NCI-H1105 (cell line): ENCODE data around the gene PPP1R26.
"Not testable (repeated sequence)": the region's sequence is repeated elsewhere in the genome, so short reads cannot be mapped to it uniquely, and the experiment has no call there.

Experiments used
- DNase-seq: peaks from one replicate; lab custom pipeline; 2025; lab: John Stamatoyannopoulos, UW

Gene PPP1R26

DNA sequence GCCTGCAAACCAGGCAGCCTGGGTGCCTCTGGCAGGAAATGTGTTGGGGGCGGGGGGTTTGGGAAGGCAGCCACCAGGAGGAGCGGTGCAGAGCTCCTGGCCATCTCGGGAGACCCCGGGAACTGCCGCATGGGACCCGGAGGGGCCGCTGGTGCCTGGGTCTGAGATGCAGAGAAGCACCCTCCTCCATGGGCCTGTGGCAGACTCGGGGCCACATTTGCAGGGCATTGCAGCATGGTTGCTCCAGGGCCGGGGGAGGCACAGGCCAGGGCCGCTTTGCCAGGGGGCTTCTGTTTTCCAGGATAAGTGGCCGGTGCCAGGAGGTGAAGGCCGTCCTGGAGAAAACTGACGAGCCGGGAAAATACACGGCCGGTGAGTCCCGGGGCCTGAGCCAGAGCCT, 43.3 kb downstream of the PPP1R26 start:
- no peak for DNase-seq

DNA sequence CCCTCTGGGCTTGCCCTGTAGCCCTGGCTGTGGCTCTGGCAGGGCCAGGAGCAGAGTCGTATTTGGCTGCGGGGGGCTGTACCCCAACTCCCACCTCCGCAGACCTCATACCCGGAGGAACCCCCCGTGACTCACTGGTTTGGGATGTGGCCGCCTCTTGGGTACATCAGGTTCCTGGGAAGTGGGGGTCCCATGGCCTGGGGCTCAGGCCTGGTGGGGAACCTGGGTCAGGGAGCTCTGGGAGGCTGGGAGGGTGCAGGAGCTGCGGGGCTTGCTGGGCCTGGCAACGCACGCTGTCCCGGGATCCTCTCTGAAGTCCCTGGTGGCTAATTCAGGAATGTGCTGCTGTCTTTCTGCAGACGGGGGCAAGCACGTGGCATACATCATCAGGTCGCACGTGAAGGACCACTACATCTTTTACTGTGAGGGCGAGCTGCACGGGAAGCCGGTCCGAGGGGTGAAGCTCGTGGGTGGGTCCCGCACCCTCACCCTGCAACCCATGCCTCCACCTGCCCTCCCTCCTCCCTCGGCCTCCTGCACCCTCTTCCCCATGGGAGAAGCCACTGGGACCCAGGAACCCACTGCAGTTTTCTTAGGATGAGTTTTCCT, 44.0 kb downstream of the PPP1R26 start:
- no peak for DNase-seq

DNA sequence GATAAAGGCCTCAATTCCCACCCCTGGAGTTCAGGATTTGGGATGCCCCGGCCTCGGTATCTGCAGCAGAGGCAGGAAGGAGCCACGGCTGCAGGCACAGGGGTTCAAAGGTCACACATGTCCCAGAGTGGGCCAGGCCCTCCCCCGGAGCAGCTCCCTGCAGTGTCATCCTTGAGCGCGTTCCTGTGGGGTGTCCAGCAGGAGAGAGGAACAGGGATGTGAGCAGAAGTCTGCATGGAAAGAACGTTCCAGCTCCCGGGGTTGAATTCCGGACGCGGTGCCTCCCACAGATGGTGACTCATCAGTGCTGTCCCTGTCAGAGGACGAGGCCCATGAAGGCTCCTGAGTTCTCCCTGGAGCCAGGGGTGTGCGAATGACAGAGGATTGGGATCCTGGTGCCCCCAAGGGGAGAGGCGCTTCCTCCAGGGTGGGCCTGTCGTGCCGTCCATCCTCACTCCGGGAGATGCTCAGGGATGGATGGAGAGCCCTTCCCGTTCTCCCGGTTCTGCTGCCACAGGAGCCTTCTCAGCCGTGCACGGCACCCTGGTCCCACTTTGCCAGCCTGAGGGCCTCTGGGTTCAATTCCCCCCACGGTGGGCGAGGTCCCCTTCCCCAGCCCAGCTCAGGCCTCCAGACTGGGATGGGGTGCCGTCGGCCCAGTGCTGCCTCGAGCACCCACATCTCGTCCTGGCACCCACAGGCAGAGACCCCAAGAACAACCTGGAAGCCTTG, 44.7 kb downstream of the PPP1R26 start:
- DNase-seq: no peak

DNA sequence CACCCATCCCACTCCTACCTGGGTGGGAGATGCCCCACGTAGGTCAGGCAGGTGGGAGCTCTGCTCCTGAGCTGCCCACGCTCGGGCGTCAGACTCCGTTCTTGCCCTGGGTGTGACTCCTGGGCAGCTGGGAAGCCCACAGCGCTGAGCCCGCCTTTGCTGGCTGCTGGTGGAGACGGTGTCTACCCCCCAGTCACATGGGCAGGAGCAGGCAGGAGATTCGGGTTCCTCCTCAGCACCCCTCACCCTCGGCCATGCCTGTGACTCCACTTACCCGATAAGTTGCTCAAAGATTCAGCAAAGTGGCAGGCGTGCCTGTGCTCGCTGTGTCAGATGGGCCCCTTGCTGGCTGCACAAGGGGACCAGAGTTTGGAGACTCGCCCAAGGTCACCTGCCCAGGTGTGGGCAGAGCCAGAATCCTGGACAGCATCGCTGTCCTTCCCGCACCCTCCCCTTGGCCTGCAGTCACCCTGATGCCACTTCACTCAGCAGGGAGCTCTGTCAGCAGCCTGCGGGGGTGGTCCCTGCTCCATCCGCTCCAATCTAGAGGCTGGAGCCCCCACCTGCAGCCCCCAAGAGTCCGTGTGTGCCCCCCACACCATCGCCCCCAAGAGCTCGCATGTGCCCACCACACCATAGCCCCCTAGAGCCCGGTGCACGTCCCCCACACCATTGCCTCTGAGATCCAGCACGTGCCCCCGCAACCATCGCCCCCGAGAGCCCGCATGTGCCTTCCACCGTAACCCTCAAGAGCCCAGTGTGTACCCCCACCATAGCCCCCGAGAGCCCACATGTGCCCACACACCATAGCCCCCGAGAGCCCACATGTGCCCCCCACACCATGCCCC, 45.9 kb downstream of the PPP1R26 start:
- no peak for DNase-seq

DNA sequence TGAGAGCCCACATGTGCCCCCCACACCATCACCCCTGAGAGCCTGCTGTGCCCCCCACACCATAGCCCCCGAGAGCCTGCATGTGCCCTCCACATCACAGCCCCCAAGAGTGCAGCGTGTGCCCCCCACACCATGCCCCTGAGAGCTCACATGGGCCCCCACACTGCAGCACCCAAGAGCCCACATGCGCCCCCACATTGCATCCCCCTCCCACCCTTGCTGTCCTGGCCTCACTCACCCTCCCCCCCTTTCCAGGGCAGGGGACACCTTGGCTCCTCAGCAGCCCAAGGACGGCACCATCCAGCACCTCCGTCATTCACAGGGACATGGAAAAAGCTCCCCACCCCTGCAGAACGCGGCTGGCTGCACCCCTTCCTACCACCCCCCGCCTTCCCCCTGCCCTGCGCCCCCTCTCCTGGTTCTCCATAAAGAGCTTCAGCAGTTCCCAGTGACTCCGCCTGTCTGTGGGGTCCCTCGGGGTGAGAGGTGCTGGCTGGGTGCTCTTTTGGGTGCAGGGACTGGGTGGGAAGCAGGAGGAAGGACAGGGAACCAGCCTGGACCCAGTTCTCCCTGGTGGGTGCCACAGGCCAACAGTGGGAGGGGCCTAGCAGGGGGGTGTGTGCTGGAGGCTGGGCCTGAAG, 46.6 kb downstream of the PPP1R26 start:
- DNase-seq: no peak

DNA sequence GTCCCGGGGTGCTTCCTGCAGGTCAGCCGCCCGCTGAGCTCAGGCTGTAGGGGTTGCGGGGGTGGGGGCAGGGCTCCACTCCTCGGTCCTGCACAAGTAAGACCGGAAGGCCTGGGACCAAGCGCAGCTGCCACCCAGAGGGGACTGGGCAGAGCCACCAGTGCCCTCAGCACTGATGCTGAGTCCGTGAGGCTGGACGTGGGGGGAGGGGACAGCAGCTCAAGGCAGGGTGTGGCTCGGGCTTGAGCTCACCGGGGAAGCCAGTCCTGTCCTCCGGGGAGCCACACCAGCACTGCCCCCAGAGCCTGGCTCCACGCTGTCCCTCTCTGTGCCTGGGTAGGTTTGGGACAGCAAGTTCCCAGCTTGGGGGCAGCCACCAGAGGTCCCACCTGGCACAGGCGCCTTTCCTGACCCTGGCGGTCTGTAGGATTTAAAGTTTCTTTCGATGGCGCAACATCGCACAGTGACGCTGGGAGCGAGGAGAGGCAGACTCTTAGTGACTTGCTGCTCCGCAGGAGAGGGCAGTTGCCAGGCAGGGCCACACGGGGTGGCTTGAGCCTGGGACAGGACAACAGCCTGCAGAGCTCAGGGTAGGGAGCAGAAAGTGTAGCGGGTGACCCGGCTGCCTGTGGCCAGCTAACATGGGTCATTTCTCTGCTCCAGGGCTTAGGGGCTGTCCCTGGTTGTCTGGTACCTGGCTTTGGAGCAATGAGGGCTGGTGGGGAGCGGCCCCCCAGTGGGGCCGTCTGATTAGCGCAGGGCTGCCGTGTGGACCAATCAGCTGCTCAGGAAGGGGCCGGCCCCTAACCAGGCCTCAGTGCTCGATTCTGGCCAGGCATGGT, 47.4 kb downstream of the PPP1R26 start:
- DNase-seq: no peak

DNA sequence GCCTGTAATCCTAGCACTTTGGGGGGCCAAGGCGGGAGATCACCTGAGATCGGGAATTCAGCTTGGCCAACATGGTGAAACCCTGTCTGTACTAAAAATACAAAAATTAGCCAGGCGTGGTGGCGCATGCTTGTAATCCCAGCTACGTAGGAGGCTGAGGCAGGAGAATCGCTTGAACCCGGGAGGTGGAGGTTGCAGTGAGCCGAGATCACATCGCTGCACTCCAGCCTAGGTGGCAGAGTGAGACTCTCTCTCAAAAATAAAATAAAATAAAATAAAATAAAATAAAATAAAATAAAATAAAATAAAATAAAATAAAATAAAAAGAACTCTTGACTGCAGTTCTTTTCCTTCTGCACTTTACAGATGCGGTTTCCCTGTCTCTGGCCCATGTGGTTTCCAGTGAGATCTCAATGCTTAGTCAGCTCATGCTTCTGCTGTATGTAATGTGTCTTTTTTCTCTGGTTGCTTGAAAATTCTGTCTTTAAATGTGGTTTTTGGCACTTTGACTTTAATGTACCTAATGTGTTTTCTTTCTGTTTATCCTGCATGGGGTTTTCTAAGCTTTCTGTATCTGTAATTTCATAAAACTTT, 49.4 kb downstream of the PPP1R26 start:
- not testable (repeated sequence) for DNase-seq

DNA sequence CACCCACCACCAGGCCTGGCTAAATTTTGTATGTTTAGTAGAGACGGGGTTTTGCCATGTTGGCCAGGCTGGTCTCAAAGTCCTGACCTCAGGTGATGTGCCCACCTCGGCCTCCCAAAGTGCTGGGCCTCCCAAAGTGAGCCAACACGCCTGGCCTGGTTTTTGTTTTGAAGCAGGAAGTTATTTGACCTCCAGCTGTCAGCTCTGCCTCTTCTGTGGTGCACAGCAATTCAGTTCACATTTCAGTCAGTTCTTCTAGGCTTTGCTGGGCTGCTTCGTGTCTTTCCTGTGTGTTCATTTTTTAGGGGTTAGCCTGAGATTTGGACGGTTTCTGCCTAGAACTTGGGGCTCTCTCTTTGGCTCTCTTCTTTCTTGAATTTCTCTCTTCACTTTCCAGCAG, 50.6 kb downstream of the PPP1R26 start:
- no peak for DNase-seq

DNA sequence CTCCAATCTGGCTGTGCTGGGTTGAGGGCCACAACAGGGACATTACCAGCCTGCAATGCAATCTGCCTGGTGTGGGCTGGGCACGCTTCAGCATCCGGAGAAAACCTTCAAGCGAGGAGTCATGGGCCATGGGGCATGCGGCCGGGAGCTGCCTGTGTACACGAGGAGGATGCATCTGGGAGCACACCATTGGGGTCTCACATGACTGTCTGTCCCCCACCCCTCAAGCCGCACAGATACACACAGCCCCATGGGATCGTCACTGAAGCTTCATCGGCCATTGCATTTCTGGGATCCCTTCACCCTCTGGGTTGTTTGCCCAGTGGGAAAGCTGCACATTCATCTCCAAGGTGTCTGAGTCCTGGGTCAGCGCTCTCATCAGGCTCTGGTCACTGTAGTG, 51.5 kb downstream of the PPP1R26 start:
- DNase-seq: no peak

DNA sequence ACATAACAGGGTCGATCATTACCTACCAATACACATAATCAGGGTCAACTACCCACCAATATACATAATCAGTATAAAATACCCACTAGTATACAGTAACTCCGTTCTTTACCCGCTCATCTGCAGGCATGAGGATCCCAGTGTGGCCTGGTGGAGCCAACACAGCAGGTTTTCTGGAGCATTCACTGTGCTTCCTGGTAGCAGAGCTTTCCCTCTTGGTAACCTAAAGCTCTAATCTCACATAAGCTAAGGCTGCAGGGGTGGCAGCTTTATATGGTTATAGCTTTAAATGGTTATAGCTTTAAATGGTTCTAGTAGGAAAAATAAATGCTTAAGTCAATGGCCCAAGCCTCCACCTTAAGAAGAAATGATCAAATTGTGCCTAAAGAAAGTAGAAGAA, 53.5 kb downstream of the PPP1R26 start:
- no peak for DNase-seq

DNA sequence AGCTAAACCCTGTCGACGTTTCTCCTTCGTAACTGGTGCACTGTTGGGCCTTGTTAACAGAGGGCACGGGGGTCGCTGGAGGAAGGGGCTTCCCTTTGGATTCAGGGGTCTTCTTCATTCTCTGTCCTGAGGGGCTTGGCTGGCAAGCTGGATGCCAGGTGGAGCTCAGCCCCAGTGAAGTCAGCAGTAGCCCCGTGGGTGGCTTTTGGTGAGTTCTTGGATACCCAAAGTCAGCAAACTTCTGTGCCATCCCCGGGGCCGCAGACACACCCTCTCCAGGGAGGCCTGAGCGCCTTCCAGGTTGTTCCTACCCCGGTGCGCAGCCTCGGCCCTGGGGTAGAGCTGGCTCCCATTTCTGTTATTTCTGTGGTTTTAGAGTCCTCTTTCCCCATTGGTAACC, 54.1 kb downstream of the PPP1R26 start:
- DNase-seq: no peak

DNA sequence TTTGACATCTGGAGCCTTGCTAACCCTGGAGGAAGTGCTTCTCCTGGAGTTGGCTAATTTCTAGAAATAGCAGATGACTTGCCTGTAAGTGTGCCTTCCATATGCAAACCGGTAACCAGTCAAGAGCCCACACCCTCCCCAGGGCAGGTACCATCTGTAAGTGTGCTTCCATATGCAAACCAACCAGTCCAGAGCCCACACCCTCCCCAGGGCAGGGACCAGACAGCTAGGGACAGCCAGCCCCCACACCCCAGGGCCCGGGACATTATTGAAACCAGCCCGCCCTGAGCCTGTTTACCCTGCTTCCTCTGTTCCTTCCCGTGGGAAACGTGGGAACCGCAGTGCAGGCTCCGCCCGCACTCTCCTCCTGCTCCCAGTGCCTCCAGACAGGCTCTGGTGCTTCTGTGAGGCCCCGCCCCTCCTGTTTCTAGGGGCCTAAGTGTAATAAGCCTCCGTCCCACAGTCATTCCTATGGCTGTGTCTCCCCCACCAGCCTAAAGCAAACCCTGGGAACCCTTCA, 54.7 kb downstream of the PPP1R26 start:
- not testable (repeated sequence) for DNase-seq

DNA sequence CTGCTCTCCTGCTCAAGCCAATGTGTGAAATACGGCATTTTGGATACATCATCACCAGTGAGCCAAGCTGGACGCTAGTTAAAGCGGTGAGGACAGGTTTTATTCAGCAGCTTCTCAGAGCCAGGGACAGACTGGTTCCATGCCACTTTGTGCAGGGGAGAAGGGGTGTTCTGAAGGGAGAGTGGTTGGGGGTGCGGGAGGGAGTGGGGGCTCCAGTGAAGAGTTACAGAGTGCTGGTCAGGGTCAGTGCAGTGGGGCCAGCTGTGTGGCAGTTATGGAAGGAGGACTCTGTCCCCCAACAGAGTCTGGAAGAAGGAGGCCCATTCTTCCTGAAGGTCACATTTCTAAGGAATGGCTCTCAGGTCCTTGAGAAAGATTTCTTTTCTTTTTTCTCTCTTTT, 55.2 kb downstream of the PPP1R26 start:
- DNase-seq: not testable (repeated sequence)

DNA sequence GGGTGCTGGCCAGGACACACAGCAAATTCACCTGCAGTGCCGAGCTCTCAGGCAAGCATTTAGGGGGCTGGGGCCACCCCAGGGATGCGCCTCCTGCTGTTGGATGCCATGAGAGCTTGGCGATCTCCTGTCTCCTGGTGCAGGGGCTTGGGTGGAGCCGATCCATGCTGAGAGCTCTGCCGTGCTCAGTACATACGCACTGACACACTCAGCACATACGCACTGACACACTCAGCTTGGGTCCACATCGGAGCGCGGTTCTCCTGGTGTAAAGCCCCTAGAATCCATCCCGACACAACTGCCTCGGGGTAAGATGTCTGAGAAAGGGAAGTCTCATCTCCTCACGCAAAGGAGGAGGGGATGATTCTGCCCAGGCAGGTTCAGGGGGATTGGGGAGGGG, 56.0 kb downstream of the PPP1R26 start:
- DNase-seq: not testable (repeated sequence)

DNA sequence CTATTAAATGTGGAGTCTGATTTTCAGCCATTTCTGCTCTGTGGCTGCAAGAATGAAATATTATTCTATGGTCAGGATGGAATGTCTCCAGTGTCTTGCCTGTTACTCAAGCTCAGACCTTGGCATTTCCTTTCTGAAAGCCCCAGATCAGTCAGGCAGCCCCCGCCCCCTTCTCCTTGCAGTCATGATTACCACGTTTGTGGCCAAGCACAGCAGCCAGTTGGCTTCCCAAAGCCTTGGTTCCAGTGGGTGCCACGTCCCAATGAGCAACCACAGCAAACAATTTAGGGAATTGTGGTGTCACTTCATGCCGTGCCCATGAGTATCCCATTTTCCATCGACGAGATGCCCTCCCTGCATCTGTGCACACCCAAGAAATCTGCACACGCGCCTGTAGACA, 56.6 kb downstream of the PPP1R26 start:
- no peak for DNase-seq
